Inflammatory macrophage treated with lipopolysaccharide for 4 hours (primary cell): ENCODE measurements around the gene PWWP2B.

Experiments used
- DNase-seq: peaks from one replicate; pipeline ENCODE4 v3.0.0-alpha.2; 2020

Gene PWWP2B

DNA sequence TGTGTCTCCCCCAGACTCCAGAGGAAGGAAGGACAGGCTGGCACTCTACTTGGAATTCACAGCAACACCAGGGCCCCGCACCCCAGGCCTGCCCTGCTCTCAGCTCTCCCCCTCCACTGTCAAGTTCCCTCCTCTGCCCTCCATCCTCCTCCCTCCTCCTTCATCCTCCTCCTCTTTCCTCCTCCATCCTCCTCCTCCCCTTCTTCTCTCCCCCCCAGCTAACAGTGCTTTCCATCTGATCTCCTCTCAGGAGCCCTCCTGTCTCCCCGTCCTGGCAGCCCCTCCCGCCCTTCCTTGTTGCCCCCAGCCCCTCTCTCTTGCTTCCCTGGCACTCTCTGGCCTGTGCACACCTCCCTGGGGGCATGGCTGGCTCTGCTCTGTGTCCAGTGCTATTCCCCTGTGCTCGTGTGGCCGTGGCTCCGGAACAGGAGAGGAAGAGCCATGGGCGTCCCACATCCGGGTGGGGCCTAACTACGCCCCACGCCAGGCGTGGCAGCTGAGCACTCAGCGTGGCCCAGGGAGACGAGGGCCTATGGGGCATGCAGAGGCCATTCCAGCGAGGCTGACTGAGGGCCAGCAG, 64.2 kb downstream of the PWWP2B start:
- no peak for DNase-seq

DNA sequence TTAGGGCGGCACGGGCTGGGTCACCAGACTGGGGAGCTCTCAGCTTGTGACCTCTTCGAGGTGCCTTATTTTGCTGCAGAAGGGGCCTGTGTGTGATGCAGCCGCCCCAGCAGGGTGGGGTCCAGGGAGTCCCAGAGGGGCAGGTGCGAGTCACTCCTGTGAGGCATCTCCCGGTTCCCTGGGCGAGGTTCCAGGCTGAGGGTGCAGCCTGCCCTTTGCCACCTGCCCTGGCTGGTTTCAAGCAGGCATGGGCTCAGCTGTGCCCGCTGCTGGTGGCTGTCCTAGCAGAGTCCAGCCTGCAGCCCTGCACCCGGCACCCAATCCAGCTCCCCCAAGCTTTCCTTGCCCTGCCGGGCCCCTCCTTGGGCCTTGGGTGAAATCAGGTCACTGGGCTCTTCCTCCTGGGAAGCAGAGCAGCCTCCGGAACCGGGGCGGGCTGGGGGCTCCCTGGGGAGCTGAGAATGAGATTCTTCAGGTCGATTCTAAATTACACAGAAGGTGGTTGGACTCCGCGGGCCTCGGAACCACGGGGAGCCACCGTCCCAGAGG, 64.8 kb downstream of the PWWP2B start:
- DNase-seq: no peak

- no peak for DNase-seq
These were observed 65.7 kb downstream of the PWWP2B start for GRCh38 chr10:132462463-132463332.

DNA sequence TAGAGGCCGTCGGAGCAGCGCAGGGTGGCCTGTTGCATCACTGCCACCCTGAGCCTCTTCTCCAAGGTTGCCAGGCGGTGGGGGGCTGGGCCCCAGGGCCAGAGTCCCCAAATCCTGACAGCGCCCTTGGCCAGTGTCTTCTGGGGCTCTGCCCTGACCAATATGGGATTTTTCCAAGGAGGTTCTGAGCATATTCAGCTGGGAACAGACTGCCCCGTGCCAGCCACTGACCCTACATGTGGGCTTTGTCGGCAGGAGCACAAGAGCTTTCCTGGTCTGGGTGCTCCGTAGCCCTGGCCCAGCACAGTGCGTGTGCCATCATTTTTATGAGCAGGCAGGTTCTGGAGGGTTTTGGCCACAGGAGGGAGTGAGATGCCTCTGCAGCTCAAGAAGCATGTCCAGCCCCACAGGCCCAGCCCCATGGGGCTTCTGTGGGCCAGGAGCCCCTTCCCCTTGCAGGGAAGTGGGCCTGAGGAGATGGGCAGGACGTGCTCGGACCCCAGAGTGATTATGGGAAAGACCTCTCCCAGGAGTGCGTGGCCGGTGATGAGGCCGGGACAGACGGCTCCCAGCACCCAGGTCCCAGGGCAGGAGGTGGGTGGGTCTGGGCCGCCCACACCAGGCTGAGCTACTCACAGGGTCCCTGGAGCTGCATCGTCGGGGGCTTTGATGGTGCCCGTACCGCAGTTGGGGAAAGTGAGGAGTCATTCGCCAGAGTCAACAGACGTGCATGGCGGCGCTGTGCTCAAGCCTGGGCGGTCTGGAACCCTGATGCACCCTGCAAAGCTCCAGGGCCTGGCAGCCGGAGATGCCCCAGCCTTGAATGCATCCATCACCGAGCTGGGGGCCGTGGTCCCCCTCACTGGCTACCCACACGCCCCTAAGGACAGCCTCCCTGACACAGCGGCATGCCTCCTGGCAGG, 66.6 kb downstream of the PWWP2B start:
- no peak for DNase-seq

- DNase-seq: no peak
These were observed 67.5 kb downstream of the PWWP2B start for GRCh38 chr10:132464256-132465192.

DNA sequence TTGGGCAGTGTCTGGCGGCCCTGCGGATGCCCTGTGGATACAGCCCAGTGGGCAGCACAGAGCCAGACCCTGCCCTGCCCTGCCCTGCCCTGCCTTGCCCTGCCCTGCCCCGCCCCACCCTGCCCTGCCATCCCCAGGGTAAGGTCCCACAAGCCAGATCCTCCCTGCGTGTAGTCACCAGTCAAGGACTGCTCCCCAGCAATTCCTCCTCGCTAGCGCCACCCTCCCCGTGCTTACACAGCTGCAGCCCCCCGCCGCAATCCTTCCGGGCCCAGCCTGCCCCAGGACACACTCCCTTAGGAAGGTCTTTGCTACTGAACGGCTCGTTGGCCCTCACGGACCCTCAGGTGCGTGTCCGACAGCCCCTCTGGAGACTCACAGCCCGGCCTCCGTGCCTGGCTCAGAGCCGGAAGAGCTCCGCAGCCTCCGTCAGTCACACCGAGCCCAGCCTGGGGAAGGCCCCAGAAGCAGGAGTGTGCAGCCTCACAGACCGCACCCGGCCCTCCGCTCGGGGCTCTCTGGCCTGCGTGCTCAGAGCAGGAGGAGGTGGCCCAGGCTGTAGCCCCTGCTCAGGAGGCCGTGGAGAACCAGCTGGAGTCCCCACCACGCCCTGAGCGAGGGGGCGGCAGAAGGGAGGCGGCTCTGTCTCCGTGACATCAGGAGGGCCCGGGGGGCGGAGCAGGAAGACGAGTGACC, 68.3 kb downstream of the PWWP2B start:
- no peak for DNase-seq

GRCh38 chr10:132465889-132466519, 69.0 kb downstream of the PWWP2B start:
- no peak for DNase-seq

- no peak for DNase-seq
These were observed 69.8 kb downstream of the PWWP2B start for GRCh38 chr10:132466520-132467463.
